Lower leg skin (tissue), 4 donors: ENCODE measurements around the gene TNIP1. TPM values are rescaled to one million over a fixed set of nuclear protein-coding genes. Genes with fewer than 3 reads are reported as not detected.

Experiments
- DNase-seq, 2 donors: peaks; one replicate each; pipeline ENCODE4 v3.0.0-alpha.2; 2019; ENCODE audit warnings: low spot score in 2 of 2
- H3K4me3 ChIP-seq: fragments of 200-600 bp; sonication (generic); 2 replicates; pipeline ENCODE4 v1.5.1; 2017; ENCODE audit warnings: mild to moderate bottlenecking, low read depth; ENCODE audit not compliant: poor library complexity, severe bottlenecking
- POLR2A ChIP-seq, 2 donors: fragments of 450-650 bp; IDR thresholded peaks; one replicate each; pipeline ENCODE4 v1.6.1; 2016 to 2017; ENCODE audit warnings: antibody characterized with exemption in 2 of 2, mild to moderate bottlenecking in 1 of 2, moderate library complexity in 1 of 2
- WGBS, 2 donors: methylation state at CpG; one replicate each; pipeline ENCODE4 v1.1.5; 2018; 5-methylcytosine and 5-hydroxymethylcytosine counted together
- intact Hi-C: fragments of 100-400 bp; cut with DNase I; formaldehyde crosslinking; loops from one replicate; pipeline ENCODE4 v1.15.0; 2023; ENCODE audit warnings: low total_unique reads
- total RNA-seq, 4 donors: library from RNA; depleted of rRNA; stranded (reverse); fragments of >200 nt; gene quantifications; one replicate each; pipeline ENCODE4 v1.1.0, GENCODE V29; 2016
- TF ChIP-seq, protein P1 (sequence below), 3 donors: fragments of 450-650 bp; IDR thresholded peaks; one replicate each; pipeline ENCODE4 v1.5.1; 2016; ENCODE audit warnings: antibody characterized with exemption in 3 of 3, mild to moderate bottlenecking in 3 of 3, moderate library complexity in 2 of 3

The TNIP1 gene
- total RNA-seq, 4 donors from 2014 or later = 91.2 to 123 (median 98.1) TPM

DNA sequence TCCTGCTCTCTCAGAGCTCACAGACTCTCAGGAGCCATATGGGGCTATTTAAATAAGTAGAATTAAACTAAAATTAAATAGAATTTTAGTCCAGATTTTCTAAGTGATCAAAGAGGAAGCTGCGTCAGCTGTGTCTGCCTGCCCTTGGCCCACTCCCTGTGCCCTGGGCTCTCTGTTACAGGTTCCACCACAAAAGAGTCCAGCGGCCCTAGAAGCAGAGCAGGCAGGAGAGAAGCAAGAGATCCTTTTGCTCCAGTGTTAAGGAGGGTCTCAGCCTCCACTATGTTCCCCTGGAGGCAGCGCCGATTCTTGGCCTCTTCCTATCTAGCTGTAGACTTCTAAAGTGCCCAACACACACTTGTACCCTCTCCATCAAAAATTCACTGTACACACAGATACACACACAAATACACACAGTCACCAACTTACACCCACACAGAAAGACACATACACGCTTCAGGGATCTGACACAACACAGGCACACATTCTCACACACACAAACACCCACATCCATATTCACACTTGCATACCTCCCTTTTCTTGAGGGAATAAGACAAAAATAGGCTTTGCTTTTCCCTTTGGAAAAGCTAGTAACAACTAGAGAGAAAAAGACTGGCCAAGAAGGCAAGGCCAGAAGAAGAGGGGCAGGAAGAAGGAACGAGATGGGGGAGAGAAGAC, 5.5 kb upstream of the TNIP1 start:
- intact Hi-C loops = no loop called here
- 63 to 75% methylated on average over 6 of the region's 6 CpGs for WGBS, 2 donors
- no peak overlapping the region for H3K4me3 ChIP-seq
- no peak for DNase-seq
- TF ChIP-seq POLR2A (IDR thresholded peaks at IDR 0.05) = no peak
- TF ChIP-seq, protein P1, sequence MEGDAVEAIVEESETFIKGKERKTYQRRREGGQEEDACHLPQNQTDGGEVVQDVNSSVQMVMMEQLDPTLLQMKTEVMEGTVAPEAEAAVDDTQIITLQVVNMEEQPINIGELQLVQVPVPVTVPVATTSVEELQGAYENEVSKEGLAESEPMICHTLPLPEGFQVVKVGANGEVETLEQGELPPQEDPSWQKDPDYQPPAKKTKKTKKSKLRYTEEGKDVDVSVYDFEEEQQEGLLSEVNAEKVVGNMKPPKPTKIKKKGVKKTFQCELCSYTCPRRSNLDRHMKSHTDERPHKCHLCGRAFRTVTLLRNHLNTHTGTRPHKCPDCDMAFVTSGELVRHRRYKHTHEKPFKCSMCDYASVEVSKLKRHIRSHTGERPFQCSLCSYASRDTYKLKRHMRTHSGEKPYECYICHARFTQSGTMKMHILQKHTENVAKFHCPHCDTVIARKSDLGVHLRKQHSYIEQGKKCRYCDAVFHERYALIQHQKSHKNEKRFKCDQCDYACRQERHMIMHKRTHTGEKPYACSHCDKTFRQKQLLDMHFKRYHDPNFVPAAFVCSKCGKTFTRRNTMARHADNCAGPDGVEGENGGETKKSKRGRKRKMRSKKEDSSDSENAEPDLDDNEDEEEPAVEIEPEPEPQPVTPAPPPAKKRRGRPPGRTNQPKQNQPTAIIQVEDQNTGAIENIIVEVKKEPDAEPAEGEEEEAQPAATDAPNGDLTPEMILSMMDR (IDR thresholded peaks at IDR 0.05) = no peak

DNA sequence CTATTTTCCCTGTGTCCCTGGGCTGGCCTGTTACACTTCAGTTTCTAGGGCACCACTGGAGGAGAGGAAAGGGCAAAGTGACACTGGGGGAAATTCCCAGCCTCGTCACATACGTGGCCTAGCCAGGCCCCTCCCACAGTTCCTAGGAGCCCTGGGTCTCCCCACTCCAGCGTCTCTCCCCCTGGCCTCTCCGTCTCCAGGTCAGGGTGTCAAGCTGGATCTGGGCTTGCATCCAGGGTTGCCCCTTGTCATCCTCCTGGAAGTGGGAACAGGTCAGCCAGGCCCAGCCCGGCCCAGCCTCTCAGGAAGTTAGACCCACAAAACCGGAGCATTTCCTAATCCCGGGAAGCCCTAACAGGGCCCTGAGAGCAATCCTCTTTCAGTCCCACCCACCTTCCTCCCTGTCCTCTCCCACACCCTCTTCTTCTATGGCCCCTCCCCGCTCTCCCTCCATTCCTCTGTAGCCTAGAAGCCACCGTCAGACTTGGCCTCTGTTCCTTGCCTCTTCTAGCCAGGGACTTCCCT, 4.7 kb upstream of the TNIP1 start:
- DNase-seq = peak in 1 of 2 donors; percentile 91
- no peak overlapping the region for H3K4me3 ChIP-seq
- TF ChIP-seq POLR2A (IDR thresholded peaks at IDR 0.05) = no peak
- TF ChIP-seq, protein P1 (IDR thresholded peaks at IDR 0.05) = no peak
- 13 to 19% methylated on average over 9 of the region's 9 CpGs for WGBS, 2 donors
- intact Hi-C loops = no loop called here

DNA sequence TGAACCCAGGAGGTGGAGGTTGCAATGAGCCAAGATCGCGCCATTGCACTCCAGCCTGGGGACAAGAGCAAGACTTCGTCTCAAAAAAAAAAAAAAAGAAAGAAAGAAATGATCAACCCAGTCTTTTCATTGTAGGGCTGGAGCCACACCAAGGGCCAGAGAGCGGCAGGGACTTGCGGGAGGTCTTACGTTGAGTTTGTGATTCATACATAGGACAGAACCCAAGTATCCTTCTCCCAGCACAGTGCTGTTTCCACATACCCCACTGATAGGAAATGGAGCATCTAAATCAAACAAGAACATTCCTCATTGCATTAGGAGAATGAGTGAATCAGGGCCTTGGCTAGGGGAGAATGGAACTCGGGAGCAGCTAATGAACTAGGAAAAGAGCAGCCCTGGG, 3.5 kb upstream of the TNIP1 start:
- 88 to 95% methylated on average over 7 of the region's 7 CpGs for WGBS, 2 donors
- no peak for TF ChIP-seq POLR2A (IDR thresholded peaks at IDR 0.05)
- TF ChIP-seq, protein P1 (IDR thresholded peaks at IDR 0.05) = no peak
- H3K4me3 ChIP-seq = no peak overlapping the region
- intact Hi-C loops = no loop called here
- no peak for DNase-seq

DNA sequence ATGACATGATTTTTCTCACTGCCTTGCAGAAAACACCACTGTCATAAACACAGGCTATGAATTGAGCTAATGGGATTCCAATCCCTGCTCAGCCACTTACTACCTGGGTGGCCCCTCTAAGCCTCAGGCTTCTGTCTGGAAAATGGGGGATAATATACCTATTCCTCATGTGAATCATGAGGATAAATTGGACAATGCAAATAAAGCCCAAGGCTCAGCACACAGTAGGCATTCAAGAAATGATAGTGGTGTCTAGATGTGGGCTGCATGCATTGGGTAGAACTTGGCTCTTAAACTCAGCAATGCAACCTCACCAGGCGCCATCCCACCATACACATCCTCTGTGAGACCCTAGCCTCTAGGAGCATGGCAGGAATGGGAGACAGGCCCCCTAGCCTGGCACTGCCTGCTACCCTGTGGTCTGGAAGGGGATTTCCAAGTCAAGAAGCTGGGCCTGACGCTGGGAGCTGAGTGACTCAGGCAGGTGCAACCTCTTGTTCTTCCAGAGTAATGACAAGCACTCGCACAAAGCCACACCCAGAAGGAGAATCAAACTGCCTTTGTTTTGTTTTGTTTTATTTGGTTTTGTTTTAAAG, 2.3 kb upstream of the TNIP1 start:
- 45 to 58% methylated on average over 3 of the region's 3 CpGs for WGBS, 2 donors
- H3K4me3 ChIP-seq = no peak overlapping the region

DNA sequence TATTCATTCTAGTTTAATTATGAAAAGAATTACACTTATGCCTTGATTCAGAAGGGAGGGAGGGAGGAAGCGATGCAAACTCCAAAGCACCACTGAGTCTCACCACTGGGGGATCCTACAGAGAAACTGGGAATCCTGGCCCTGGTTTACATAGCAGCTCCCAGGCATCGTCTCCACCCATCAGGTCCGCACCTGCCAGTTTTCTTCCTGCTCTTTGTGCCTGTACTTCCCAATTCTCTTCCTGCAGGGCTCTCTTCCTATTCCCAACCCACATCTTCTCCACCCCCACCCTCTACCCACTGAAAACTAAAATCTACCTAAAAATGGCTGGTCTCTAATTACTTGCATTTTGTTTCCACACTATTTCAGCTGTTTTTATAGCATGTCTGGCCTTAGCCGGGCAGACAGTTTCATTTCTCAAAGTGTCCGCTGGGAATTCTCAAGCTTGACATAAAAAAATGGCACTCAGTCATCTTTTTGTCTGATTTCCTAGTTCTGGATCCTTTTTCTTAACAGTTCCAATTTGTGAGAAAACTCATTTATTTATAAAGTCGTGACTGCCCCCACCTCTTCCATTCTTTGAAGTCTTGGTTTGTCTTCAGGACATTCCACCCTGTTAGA, 1.6 kb upstream of the TNIP1 start:
- no peak overlapping the region for H3K4me3 ChIP-seq
- TF ChIP-seq, protein P1 (IDR thresholded peaks at IDR 0.05) = no peak
- TF ChIP-seq POLR2A (IDR thresholded peaks at IDR 0.05) = no peak
- 47 to 54% methylated on average over 6 of the region's 6 CpGs for WGBS, 2 donors
- no peak for DNase-seq
- intact Hi-C loops = no loop called here

More for the DNA sequence above, 2.3 kb upstream of the TNIP1 start:
- TF ChIP-seq POLR2A (IDR thresholded peaks at IDR 0.05) = no peak
- intact Hi-C loops = no loop called here
- DNase-seq = no peak
